NCI-H2227 (cell line): ENCODE measurements around the gene GPR37L1.
A peak's percentile ranks its signal among the peaks of the same experiment; 100 is the strongest.
"Not testable (repeated sequence)": the region's sequence is repeated elsewhere in the genome, so short reads cannot be mapped to it uniquely, and the experiment has no call there.

Source experiments
- DNase-seq: peaks from one replicate; lab custom pipeline; 2025; ENCODE audit not compliant: unreplicated experiment; lab: John Stamatoyannopoulos, UW

Gene GPR37L1

GRCh38 chr1:202167054-202167453 is 44.3 kb downstream of the GPR37L1 start:
- DNase-seq = not testable (repeated sequence)

GRCh38 chr1:202167708-202168415 is 45.1 kb downstream of the GPR37L1 start:
- peak; percentile 43 for DNase-seq

GRCh38 chr1:202168861-202169260 is 46.1 kb downstream of the GPR37L1 start:
- DNase-seq = no peak

GRCh38 chr1:202170726-202171125 is 48.0 kb downstream of the GPR37L1 start:
- no peak for DNase-seq

- DNase-seq = no peak
Measured at GRCh38 chr1:202171292-202172014, 48.7 kb downstream of the GPR37L1 start.

GRCh38 chr1:202172015-202172355 is 49.3 kb downstream of the GPR37L1 start:
- DNase-seq = peak; percentile 33

- DNase-seq = no peak
Measured at GRCh38 chr1:202173993-202174392, 51.3 kb downstream of the GPR37L1 start.

- no peak for DNase-seq
Measured at GRCh38 chr1:202176949-202177927, 54.5 kb downstream of the GPR37L1 start.

GRCh38 chr1:202179828-202180750 is 57.4 kb downstream of the GPR37L1 start:
- no peak for DNase-seq

GRCh38 chr1:202180751-202181139 is 58.0 kb downstream of the GPR37L1 start:
- not testable (repeated sequence) for DNase-seq

GRCh38 chr1:202181586-202181985 is 58.9 kb downstream of the GPR37L1 start:
- DNase-seq = no peak

GRCh38 chr1:202182040-202182877 is 59.5 kb downstream of the GPR37L1 start:
- no peak for DNase-seq
